Neural cell (in vitro differentiated cells): ENCODE data around the gene NCAPD3. TPM values are rescaled to one million over a fixed set of nuclear protein-coding genes. Genes with fewer than 3 reads are reported as not detected.

Experiments
- H2AFZ ChIP-seq: fragments of 200-600, 300-800 bp; sonication (generic), shearing (Covaris generic); 2 replicates; pipeline ENCODE4 v1.6.0; 2014; ENCODE audit warnings: low read depth, mild to moderate bottlenecking, antibody characterized with exemption, low read length, moderate library complexity
- H3F3A ChIP-seq: fragments of 200-600 bp; shearing (Covaris generic); 2 replicates; pipeline ENCODE4 v1.6.1; 2016; ENCODE audit warnings: mild to moderate bottlenecking, moderate library complexity, mixed read lengths, antibody characterized with exemption, low read length; ENCODE audit not compliant: insufficient read depth, poor library complexity, severe bottlenecking
- H3K27ac ChIP-seq: fragments of 200-600, 300-800 bp; sonication (generic), shearing (Covaris generic); 2 replicates; pipeline ENCODE4 v1.5.1; 2014; ENCODE audit warnings: mild to moderate bottlenecking, low read length, moderate library complexity
- H3K27me3 ChIP-seq: fragments of 300-800, 200-600 bp; sonication (generic), shearing (Covaris generic); 2 replicates; pipeline ENCODE4 v1.6.0; 2014; ENCODE audit warnings: mild to moderate bottlenecking, low read depth, low read length, moderate library complexity; ENCODE audit not compliant: insufficient read depth
- H3K36me3 ChIP-seq: fragments of 300-800, 200-600 bp; sonication (generic), shearing (Covaris generic); 2 replicates; pipeline ENCODE4 v1.5.1; 2014; ENCODE audit warnings: mild to moderate bottlenecking, antibody characterized with exemption, low read length, moderate library complexity; ENCODE audit not compliant: insufficient read depth
- H3K4me2 ChIP-seq: fragments of 300-800, 200-600 bp; sonication (generic), shearing (Covaris generic); 2 replicates; pipeline ENCODE4 v1.6.0; 2014; ENCODE audit warnings: mild to moderate bottlenecking, low read length
- H3K4me3 ChIP-seq: fragments of 300-800, 200-600 bp; sonication (generic), shearing (Covaris generic); 2 replicates; pipeline ENCODE4 v1.5.1; 2014; ENCODE audit warnings: mild to moderate bottlenecking, low read length, moderate library complexity
- H3K79me2 ChIP-seq: fragments of 200-600 bp; shearing (Covaris generic); replicated peaks from 2 replicates; pipeline ENCODE4 v1.6.0; 2014; ENCODE audit warnings: mild to moderate bottlenecking, low read length, moderate library complexity; ENCODE audit not compliant: insufficient read depth
- H3K9ac ChIP-seq: fragments of 300-800, 200-600 bp; sonication (generic), shearing (Covaris generic); 2 replicates; pipeline ENCODE4 v1.6.1; 2016; ENCODE audit warnings: mild to moderate bottlenecking, low read length, mixed read lengths
- H3K9me2 ChIP-seq: fragments of 200-600 bp; shearing (Covaris generic); 2 replicates; pipeline ENCODE4 v1.6.1; 2016; ENCODE audit warnings: mild to moderate bottlenecking, low read length, mixed read lengths; ENCODE audit not compliant: insufficient read depth
- H3K9me3 ChIP-seq: fragments of 200-600, 300-800 bp; sonication (generic), shearing (Covaris generic); 2 replicates; pipeline ENCODE4 v1.6.1; 2016; ENCODE audit warnings: mild to moderate bottlenecking, mixed run types, low read length, moderate library complexity, mixed read lengths
- H4K20me1 ChIP-seq: fragments of 200-600 bp; shearing (Covaris generic); 2 replicates; pipeline ENCODE4 v1.6.1; 2016; ENCODE audit warnings: mild to moderate bottlenecking, mixed run types; ENCODE audit not compliant: insufficient read depth
- CTCF ChIP-seq: fragments of 450-650 bp; IDR thresholded peaks from 2 replicates; pipeline ENCODE4 v1.5.1; 2014; ENCODE audit warnings: antibody characterized with exemption, mild to moderate bottlenecking, moderate library complexity; ENCODE audit not compliant: poor library complexity, severe bottlenecking
- EP300 ChIP-seq: fragments of 450-650 bp; conservative IDR thresholded peaks from 2 replicates; pipeline ENCODE4 v1.6.1; 2014; ENCODE audit warnings: antibody characterized with exemption, mild to moderate bottlenecking, moderate library complexity; ENCODE audit not compliant: poor library complexity, severe bottlenecking
- EZH2 ChIP-seq: fragments of 200-600, 300-800 bp; shearing (Covaris generic), sonication (generic); IDR thresholded peaks from 2 replicates; pipeline ENCODE4 v1.6.1; 2014; ENCODE audit warnings: antibody characterized with exemption, low read length, borderline replicate concordance, mild to moderate bottlenecking; ENCODE audit not compliant: insufficient read depth, poor library complexity, severe bottlenecking
- MXI1 ChIP-seq: fragments of 450-650 bp; conservative IDR thresholded peaks from 2 replicates; pipeline ENCODE4 v1.6.1; 2014; ENCODE audit warnings: antibody characterized with exemption, mild to moderate bottlenecking; ENCODE audit not compliant: poor library complexity, severe bottlenecking
- POLR2AphosphoS5 ChIP-seq: IDR thresholded peaks from 2 replicates; pipeline ENCODE4 v1.6.1; 2012
- RAD21 ChIP-seq: fragments of 450-650 bp; conservative IDR thresholded peaks from 2 replicates; pipeline ENCODE4 v1.6.1; 2014; ENCODE audit warnings: antibody characterized with exemption, mild to moderate bottlenecking, moderate library complexity
- REST ChIP-seq: IDR thresholded peaks from 2 replicates; pipeline ENCODE4 v1.6.1; 2012; ENCODE audit warnings: borderline replicate concordance
- SMC3 ChIP-seq: fragments of 450-650 bp; conservative IDR thresholded peaks from 2 replicates; pipeline ENCODE4 v1.6.1; 2014; ENCODE audit warnings: antibody characterized with exemption, mild to moderate bottlenecking, moderate library complexity; ENCODE audit not compliant: poor library complexity
- TAF1 ChIP-seq: IDR thresholded peaks from 2 replicates; pipeline ENCODE4 v1.6.1; 2012; ENCODE audit warnings: low read depth
- polyA plus RNA-seq: library from polyadenylated mRNA; depleted of rRNA; stranded (reverse); fragments of >200 nt; gene quantifications from 2 replicates; pipeline ENCODE4 v1.2.3, GENCODE V29; 2014

NCAPD3 gene
- polyA plus RNA-seq, 1 donor from 2014 or later, result 11.9 TPM

GRCh38 chr11:134250246-134250645 lies 26.5 kb upstream of the NCAPD3 start:
- no peak overlapping the region for H3K4me3 ChIP-seq
- H3K9me2 ChIP-seq, result no peaks in the 10 kb centered on the region
- H4K20me1 ChIP-seq, result no peaks in the 10 kb centered on the region
- peaks cover 6% of the 10 kb centered on the region for H3K36me3 ChIP-seq
- H3K4me2 ChIP-seq, result no peak overlapping the region
- H3K27me3 ChIP-seq, result no peaks in the 10 kb centered on the region
- H3F3A ChIP-seq, result no peaks in the 10 kb centered on the region
- TF ChIP-seq RAD21 (no peak), EZH2 (no peak), CTCF (no peak), MXI1 (no peak), REST (no peak), SMC3 (no peak), POLR2AphosphoS5 (no peak)
- no peaks in the 10 kb centered on the region for H3K9me3 ChIP-seq
- H2AFZ ChIP-seq, result no peak overlapping the region
- H3K79me2 ChIP-seq, result peaks cover 10% of the 10 kb centered on the region
- no peak overlapping the region for H3K9ac ChIP-seq
- H3K27ac ChIP-seq, result no peak overlapping the region

GRCh38 chr11:134248910-134249480 lies 25.2 kb upstream of the NCAPD3 start:
- H3K4me2 ChIP-seq, result no peak overlapping the region
- H3K27ac ChIP-seq, result no peak overlapping the region
- H3K79me2 ChIP-seq, result peaks cover 3% of the 10 kb centered on the region
- no peak overlapping the region for H3K4me3 ChIP-seq
- H3K27me3 ChIP-seq, result no peaks in the 10 kb centered on the region
- no peak overlapping the region for H2AFZ ChIP-seq
- H4K20me1 ChIP-seq, result no peaks in the 10 kb centered on the region
- peaks cover 10% of the 10 kb centered on the region for H3K36me3 ChIP-seq
- H3K9me3 ChIP-seq, result no peaks in the 10 kb centered on the region
- TF ChIP-seq RAD21 (no peak), EP300 (no peak), POLR2AphosphoS5 (no peak), EZH2 (no peak), TAF1 (no peak), REST (no peak), MXI1 (no peak), SMC3 (no peak), CTCF (no peak)
- no peaks in the 10 kb centered on the region for H3K9me2 ChIP-seq
- no peak overlapping the region for H3K9ac ChIP-seq
- no peaks in the 10 kb centered on the region for H3F3A ChIP-seq
